Thyroid gland (tissue), 4 donors: ENCODE results near the gene HTR2A.

ENCODE experiments used
- CTCF ChIP-seq, 6 experiments: fragments of 200-600 bp in 3 of 6; fragments of 450-650 bp in 3 of 6; sonication (generic) in 3 of 6; IDR thresholded peaks; one replicate each; pipeline ENCODE4 v1.5.1; 2016 to 2019; ENCODE audit warnings: antibody characterized with exemption in 6 of 6, mild to moderate bottlenecking in 2 of 6, inconsistent platforms in 1 of 6, moderate library complexity in 1 of 6
- POLR2A ChIP-seq, 2 donors: fragments of 450-650 bp; IDR thresholded peaks; one replicate each; pipeline ENCODE4 v1.6.1; 2017; ENCODE audit warnings: antibody characterized with exemption in 2 of 2, mild to moderate bottlenecking in 2 of 2, moderate library complexity in 1 of 2

DNA sequence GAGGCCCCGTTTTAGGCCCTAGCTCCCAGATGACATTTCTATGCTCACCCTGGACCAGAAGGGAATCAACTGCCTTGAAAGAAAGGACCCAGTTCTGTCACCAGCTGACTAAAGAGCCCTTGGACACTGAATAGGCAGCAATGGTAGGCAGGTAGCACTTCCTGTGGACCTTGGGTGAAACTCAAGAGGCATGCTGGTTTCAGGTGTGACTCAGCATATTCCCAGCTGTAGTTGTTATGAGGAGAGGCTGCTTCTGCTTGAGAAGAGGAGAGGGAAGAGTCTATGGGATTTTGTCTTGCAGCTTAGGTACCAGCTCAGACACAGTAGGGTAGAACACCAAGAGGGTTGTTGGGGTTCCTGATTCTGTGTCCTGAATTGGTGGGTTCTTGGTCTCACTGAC lies 37.9 kb upstream of the HTR2A start:
- TF ChIP-seq CTCF (IDR thresholded peaks at IDR 0.05): no peak
- no peak for TF ChIP-seq POLR2A (IDR thresholded peaks at IDR 0.05)
